Measurements from ENCODE around the gene FUOM. TPM values are rescaled to one million over a fixed set of nuclear protein-coding genes. Genes with fewer than 3 reads are reported as not detected.

FUOM gene
- polyA plus RNA-seq, 1 of the 3 experiments (the other 2 are of a cell fraction): 32.5 TPM

Small RNA genes within 50 kb of the gene (small RNA-seq; reads per million reads assigned to genes)
- gene AL360181.4 (0 reads per million in 7 experiments), gene BANF1P2 (0 to 0.39 (median 0) reads per million in 7 experiments), gene MIR3944 (0 to 1.1 (median 0) reads per million in 7 experiments)

Other genes starting within 250 kb of the FUOM start
- gene KNDC1, start 197.8 kb downstream of the FUOM start, polyA plus RNA-seq (2012; rRNA removed): 1.4 TPM in 2 replicates
- gene UTF1, start 127.8 kb downstream of the FUOM start, polyA plus RNA-seq (2012; rRNA removed): not detected in 2 replicates
- gene VENTX, start 120.2 kb downstream of the FUOM start, polyA plus RNA-seq (2012; rRNA removed): not detected in 2 replicates
- 1.6 and 1.7 TPM in 2 replicates for gene ADAM8, start 81.2 kb downstream of the FUOM start, polyA plus RNA-seq (2012; rRNA removed)
- gene TUBGCP2, start 49.1 kb downstream of the FUOM start, polyA plus RNA-seq (2012; rRNA removed): 47.4 and 49.1 TPM in 2 replicates
- gene ZNF511, start 49.1 kb downstream of the FUOM start, polyA plus RNA-seq (2012; rRNA removed): 43.5 and 62.3 TPM in 2 replicates
- 3.3 TPM in 2 replicates for gene CALY, start 21.1 kb downstream of the FUOM start, polyA plus RNA-seq (2012; rRNA removed)
- 1.9 and 2.3 TPM in 2 replicates for gene PRAP1, start 10.6 kb downstream of the FUOM start, polyA plus RNA-seq (2012; rRNA removed)
- gene ECHS1, start 15.3 kb upstream of the FUOM start, polyA plus RNA-seq (2012; rRNA removed): 72.1 and 97.8 TPM in 2 replicates
- gene PAOX, start 21.2 kb upstream of the FUOM start, polyA plus RNA-seq (2012; rRNA removed): 6.2 and 6.6 TPM in 2 replicates
- gene MTG1, start 36.1 kb upstream of the FUOM start, polyA plus RNA-seq (2012; rRNA removed): 86.4 and 90.7 TPM in 2 replicates
- gene SPRN, start 66.6 kb upstream of the FUOM start, polyA plus RNA-seq (2012; rRNA removed): 0.78 and 1.2 TPM in 2 replicates
- gene SCART1, start 95.9 kb upstream of the FUOM start, polyA plus RNA-seq (2012; rRNA removed): 2.1 and 3.4 TPM in 2 replicates
- gene CYP2E1, start 169.3 kb upstream of the FUOM start, polyA plus RNA-seq (2012; rRNA removed): 0.61 and 1.3 TPM in 2 replicates
- not detected in 2 replicates for gene SYCE1, start 207.6 kb upstream of the FUOM start, polyA plus RNA-seq (2012; rRNA removed)

Measured in SK-N-SH (cell line).